Activated CD8-positive, alpha-beta memory T cell treated with anti-CD3 and anti-CD28 coated beads, Interleukin-2, amount 50 U/mL, for 1 hour (primary cell): ENCODE measurements around the gene TRIM71.
"Not testable (repeated sequence)": the region's sequence is repeated elsewhere in the genome, so short reads cannot be mapped to it uniquely, and the experiment has no call there.

Source experiments
- DNase-seq: peaks from one replicate; pipeline ENCODE4 v3.0.0-alpha.2; 2020; ENCODE audit errors: extremely low read depth

Gene TRIM71

GRCh38 chr3:32890420-32891276 lies 72.9 kb downstream of the TRIM71 start:
- DNase-seq = no peak

- no peak for DNase-seq
Measured at GRCh38 chr3:32891365-32891764, 73.6 kb downstream of the TRIM71 start.

GRCh38 chr3:32892625-32893598 lies 75.1 kb downstream of the TRIM71 start:
- DNase-seq = no peak

- DNase-seq = no peak
Measured at GRCh38 chr3:32894977-32895376, 77.2 kb downstream of the TRIM71 start.

- DNase-seq = no peak
Measured at GRCh38 chr3:32895701-32896100, 77.9 kb downstream of the TRIM71 start.

GRCh38 chr3:32896143-32896542 lies 78.3 kb downstream of the TRIM71 start:
- DNase-seq = no peak

- DNase-seq = no peak
Measured at GRCh38 chr3:32897001-32897601, 79.3 kb downstream of the TRIM71 start.

- no peak for DNase-seq
Measured at GRCh38 chr3:32897981-32898623, 80.3 kb downstream of the TRIM71 start.

- DNase-seq = no peak
Measured at GRCh38 chr3:32899265-32899664, 81.5 kb downstream of the TRIM71 start.

GRCh38 chr3:32901005-32901932 lies 83.5 kb downstream of the TRIM71 start:
- DNase-seq = no peak

GRCh38 chr3:32902887-32903371 lies 85.1 kb downstream of the TRIM71 start:
- DNase-seq = not testable (repeated sequence)

- no peak for DNase-seq
Measured at GRCh38 chr3:32903953-32904352, 86.2 kb downstream of the TRIM71 start.

GRCh38 chr3:32909999-32910398 lies 92.2 kb downstream of the TRIM71 start:
- DNase-seq = no peak

GRCh38 chr3:32910954-32911353 lies 93.2 kb downstream of the TRIM71 start:
- DNase-seq = no peak

- DNase-seq = no peak
Measured at GRCh38 chr3:32912046-32912445, 94.2 kb downstream of the TRIM71 start.

- DNase-seq = no peak
Measured at GRCh38 chr3:32913790-32914446, 96.1 kb downstream of the TRIM71 start.

- no peak for DNase-seq
Measured at GRCh38 chr3:32919920-32920319, 102.1 kb downstream of the TRIM71 start.

- DNase-seq = no peak
Measured at GRCh38 chr3:32922078-32922477, 104.3 kb downstream of the TRIM71 start.

GRCh38 chr3:32930161-32930560 lies 112.4 kb downstream of the TRIM71 start:
- no peak for DNase-seq

GRCh38 chr3:32931273-32931672 lies 113.5 kb downstream of the TRIM71 start:
- DNase-seq = not testable (repeated sequence)
